CD4-positive, alpha-beta T cell treated with Interleukin-17A for 1 hour (primary cell): Measurements from ENCODE around the gene TTC33.
A peak's percentile ranks its signal among the peaks of the same experiment; 100 is the strongest.
"Not testable (repeated sequence)": the region's sequence is repeated elsewhere in the genome, so short reads cannot be mapped to it uniquely, and the experiment has no call there.

ENCODE experiments used
- DNase-seq: peaks from one replicate; pipeline ENCODE4 v3.0.0-alpha.2; 2020

The TTC33 gene

DNA sequence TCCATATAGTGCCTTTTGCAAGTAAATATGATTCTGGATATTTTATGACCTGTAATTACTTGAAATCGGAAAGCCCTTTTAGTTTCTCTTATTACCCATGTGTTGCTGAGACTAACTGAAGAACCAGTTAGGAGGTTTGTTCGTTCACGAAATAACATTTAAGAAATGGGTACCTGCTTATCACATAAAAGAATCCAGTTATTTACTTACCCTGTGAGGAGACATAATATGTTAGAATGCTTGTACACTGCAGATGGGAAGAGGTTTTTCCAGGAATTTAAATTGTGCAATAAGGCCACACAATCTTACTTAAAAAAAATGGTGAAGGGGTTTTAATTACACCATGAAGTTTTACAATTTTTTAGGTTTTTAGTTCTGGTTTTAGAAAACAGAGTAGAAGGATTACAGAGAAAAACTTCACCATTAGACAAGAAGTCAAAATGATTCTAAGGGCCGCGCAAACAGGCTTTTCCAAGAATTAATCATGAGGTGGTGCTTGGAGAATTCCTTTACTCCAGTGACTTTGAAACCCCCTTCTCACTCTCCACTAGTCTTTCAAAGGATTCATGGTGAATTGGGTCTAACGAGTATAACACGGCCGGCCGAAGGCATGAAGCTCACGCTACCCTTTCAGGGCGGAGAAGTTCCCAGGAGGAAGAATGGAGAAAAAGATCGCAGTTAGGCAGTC lies 77.2 kb downstream of the TTC33 start:
- no peak for DNase-seq

DNA sequence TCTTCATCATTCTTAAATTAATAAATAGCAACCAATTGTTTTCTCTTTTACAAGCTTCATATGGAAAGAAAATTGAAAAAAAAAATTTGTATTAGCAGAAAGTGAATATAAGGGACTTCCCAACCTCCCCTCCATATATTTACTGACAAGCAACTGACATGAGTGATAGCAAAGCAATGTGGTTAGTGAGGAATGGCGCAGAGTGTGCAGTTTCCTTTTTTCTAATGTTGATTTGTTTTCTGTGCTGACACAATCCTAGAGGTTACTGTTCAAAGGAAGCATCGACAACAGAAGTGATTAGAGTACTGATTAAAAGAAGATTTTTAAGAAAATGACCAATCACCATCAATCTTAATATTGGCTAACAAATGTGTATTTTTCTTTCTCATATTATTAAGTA lies 77.7 kb downstream of the TTC33 start:
- peak; percentile 65 for DNase-seq

DNA sequence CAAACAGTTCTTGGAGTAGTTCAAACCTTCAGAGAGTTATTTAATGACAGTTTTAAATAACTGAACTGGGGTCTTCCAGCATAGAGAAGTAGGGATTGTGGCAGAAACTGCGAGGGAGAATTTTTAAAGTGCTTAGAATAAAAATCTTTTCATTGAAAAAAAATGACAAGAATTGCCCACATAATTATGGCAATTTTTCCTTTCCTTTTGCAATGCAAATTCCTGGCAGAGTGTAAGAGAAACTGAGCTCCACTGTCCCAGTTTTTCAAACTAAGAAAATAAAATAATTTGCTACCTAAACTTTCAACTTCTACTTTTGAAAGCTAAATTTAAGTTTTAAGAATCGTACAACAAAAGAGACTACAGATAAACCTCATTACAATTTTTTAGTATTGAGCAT lies 78.3 kb downstream of the TTC33 start:
- no peak for DNase-seq

DNA sequence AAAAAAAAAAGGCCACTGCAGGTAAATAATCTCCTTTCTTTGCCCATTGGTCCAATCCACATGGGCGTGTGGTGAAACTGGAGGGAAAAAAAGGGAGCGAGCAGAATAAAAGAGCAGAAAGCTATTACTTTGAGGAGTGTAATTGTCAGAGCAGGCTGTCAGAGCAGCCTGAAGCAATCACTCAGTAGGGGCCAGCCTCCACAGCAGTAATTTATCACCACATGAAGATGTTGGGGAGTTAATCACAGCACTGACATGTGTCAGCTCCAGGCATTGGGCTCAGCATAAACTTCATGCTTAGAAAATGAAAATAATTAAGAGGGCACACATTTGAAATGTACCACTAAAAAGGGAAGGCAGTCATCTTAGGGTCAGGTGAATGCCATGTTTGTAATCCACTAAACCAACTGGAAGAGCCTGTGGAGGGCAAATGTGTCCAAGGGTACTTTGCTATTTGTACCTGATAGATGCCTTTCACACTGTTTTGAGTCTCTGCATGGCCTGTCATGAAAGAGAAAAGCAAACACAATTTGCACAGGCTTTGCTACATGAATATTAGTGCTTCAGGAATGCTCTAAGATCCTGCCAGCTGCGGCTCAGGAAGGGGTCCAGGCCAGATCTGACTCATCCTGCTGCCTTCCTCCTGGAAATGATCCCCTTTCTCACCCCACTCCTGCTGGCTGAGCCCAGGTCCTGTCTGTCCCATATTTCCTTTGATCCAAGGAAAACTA lies 79.0 kb downstream of the TTC33 start:
- DNase-seq, result no peak

DNA sequence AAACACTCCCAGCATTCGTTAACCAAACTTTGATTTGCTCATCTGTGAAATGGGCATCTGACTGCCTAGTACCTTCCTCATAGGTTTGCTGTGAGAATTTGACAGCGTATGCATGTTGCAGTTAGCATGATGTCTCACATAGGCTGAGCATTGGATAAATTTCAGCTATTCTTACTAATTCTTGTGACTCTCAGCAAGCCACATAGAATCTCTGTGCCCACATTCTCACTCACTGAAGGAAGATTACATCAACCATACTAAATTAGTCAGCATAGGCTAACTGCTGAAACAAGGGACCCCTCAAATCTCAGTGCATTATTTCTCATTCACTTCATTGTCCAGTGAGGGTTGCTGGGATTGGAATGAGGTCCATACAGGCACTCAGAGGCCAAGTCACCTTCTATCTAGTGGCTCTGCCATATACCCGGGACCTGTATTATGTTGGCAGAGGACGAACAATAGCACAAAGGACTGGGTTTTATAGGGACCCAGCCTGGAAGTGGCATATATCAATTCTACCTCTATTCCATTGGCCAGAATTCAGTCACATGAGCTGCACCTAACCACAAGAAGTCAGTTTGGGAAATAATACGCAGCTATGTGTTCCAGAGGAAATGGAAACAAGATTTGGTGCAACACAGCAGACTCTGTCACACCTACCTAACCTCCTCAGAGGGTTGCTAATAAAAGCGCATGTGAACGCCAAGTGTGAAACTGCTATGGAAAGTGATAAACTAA lies 80.2 kb downstream of the TTC33 start:
- peak; percentile 71 for DNase-seq

DNA sequence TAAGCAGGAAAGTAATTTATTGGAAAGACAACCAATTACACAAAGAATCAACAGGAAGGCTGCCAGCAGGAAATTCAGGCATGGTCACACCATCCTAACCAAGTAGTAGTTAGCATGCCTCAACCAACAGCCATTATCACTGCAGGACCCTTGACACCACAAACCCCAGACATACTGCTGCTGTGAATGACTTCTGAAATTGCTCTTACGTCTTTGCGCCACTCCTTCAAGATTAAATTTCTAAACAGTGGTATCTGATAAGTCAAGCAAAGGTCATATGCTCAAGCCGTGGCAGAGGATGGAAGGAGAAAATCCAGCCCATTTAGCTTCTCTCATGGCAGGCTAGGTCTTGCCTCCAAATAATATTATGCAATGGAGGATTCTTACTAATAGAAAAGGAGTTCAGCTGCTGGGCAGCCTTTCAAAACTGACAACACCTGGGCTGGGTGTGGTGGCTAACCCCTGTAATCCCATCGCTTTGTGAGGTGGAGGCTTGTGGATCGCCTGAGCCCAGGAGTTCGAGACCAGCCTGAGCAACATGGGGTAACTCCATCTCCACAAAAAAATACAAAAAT lies 81.0 kb downstream of the TTC33 start:
- DNase-seq, result no peak

DNA sequence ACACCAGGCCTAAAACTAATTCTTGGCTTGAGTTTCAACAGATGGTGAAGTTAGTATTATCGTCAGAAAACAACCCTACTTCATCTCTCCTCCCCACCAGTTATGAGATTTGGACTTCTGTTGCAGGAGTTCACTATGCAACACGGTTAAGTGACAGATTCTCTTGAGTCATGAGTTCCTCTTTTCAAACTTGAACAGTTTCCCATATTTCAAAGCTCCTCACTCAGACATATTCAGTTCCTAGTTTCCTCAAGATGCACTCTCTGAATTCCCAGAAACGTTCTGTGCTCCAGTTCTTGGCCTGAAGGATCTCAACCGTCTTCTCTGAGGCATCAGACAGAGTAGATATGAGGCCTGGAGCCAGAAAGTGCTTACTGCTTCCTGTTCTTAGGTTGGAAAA lies 83.3 kb downstream of the TTC33 start:
- DNase-seq, result no peak

DNA sequence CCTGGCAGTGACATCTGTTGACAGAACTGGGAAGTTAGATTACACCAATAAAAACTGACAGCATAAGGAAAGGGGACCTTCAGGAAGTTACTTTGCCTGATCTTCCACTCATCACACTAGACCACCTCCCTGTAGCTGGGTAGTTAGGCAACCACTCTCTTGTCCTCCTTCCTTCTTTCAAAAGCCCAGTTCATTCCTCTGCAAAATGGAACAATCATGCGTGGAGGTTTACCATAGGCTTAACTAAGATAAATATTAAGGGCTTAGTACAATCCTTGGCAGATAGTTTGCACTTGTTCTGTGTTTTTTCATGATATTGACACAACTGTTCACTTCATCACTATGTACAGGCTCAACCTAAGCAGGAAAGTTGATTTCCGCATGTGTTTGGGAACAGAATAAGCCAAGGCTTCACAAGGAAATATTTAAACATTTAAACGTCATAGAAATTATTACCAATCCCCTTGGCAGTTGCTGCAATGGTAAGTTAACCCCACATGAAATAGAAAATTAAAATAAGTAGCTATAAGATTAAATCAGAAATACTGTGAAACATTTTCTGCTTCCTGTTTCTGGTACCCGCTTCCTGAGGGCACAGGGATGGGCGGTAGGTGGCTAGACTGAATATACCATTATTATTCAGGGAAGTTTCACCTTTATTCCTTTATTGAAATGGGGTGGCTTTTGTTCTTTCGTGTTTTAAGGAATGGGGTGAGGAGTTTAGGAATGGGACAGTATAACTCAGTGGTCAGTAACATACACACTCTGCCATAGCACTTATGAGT lies 86.0 kb downstream of the TTC33 start:
- DNase-seq, result no peak

DNA sequence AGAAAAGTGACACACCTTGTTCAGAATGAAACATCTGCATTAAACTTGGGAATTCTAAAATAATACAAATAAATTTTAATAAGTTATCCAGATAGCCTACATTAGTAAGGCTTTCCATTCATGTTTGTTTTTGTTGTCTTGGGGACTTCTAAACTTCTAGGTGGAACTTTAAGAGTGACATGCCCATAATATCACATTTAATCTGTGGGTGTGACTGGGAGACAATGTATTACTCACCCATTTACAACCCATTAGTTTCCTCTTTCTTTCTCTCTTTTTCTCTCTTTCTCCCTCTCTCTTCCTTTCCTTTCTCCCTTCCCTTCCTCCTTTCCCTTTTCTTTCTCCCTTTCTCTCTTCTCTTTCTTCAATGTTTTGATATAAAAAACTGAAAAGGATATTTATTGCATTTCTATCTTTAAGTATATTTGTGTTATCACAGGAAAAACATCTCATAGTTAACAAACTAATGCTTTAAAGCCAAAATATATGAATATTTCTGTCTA lies 88.5 kb downstream of the TTC33 start:
- DNase-seq, result no peak

DNA sequence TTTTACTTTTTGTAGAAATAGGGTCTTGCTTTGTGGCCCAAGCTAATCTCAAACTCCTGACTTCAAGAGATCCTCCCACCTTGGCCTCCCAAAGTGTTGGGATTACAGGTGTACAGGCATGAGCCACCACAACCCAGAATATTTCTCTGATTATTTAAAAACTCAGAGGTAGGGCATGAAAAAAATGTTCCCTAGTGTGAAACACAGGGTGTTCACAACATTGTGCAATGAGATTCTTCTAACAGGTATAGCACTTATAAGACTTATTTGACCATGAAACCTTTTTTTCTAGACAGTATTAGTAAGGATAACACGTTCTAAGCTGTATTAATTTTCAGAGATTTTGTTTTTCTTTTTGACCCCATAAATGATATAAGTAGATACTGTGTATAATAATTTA lies 89.1 kb downstream of the TTC33 start:
- DNase-seq, result no peak

DNA sequence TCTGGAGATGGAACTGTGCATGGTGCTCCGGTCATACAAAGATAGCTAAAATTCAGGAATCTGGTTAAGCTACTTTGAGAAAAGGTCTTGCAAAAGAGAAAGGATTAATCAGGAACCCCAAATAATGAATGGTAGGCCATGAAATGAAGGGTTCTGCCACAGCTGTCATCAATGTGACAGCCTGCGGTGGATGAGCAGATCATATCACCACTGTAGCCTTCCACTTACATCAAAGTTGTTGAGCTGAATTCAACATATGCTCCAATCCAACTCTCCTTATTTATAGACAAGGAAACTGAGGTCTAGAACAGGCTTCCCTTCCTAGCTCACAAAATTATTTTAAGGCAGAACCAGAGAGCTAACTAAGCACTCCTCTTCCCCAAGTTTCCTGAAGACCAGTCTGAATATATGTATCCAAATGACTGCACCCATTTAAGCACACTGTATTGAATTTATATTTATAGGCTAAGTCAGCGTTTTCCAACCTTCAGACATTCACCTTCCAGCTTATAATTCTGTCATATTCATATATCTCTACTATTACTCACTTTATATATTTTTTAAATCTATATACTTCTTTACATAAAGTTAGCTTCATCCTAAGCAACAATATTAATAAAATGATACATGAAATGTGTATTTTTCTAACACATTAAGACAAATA lies 90.0 kb downstream of the TTC33 start:
- no peak for DNase-seq

DNA sequence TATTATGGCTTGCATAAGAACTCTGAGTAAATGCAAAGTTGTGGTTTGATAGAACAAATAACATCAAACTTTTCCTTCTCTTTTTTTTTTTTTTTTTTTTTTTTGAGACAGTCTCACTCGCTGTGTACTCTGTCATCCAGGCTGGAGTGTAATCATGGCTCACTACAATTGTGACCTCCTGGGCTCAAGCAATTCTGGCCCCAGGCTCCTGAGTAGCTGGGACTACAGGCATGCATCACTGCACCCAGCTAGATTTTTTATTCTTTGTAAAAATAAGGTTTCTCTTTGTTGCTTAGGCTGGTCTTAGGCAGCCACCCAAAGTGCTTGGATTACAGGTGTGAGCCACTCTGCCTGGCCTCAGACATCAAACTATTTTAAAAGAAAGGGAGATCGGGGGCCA lies 95.0 kb downstream of the TTC33 start:
- no peak for DNase-seq

DNA sequence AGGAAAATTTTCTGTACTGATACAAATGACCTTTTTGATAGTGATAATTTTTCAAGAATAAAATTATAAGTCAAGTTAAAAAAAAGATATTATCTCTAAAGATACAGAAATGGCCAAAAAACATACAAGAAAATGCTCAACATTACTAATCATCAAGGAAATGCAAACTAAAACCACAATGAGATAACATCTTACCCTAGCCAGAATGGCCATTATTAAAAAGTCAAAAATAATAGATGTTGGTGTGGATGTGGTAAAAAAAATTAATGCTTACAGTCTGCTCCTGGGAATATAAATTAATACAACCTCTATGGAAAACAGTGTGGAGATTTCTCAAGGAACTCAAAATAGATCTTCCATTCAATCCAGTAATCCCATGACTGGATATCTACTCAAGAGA lies 99.0 kb downstream of the TTC33 start:
- DNase-seq, result no peak

DNA sequence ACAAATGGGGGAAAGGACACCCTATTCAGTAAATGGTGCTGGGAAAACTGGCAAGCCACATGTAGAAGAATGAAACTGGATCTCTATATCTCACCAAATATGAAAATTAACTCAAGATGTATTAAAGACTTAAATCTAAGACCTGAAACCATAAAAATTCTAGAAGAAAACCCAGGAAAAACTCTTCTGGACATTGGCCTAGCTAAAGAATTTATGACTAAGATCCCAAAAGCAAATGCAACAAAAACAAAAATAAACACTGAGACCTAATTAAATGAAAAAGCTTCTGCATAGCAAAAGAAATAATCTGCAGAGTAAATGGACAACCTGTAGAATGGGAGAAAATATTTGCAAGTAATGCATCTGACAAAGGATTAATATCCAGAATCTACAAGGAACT lies 99.7 kb downstream of the TTC33 start:
- DNase-seq, result not testable (repeated sequence)

DNA sequence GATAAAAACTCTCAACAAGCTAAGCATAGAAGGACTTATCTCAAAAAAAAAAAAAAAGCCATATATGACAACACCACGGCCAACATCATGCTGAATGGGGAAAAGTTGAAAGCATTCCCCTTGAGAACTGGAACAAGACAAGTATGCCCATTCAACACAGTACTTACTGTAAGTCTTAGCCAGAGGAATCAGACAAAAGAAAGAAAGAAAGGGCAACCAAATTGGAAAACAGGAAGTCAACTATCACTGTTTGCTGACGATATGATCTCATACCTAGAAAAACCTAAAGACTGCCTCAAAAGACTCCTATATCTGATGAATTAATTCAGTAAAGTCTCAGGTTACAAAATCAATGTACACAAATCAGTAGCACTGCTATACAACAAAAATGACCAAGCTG lies 100.6 kb downstream of the TTC33 start:
- DNase-seq, result peak; percentile 52

DNA sequence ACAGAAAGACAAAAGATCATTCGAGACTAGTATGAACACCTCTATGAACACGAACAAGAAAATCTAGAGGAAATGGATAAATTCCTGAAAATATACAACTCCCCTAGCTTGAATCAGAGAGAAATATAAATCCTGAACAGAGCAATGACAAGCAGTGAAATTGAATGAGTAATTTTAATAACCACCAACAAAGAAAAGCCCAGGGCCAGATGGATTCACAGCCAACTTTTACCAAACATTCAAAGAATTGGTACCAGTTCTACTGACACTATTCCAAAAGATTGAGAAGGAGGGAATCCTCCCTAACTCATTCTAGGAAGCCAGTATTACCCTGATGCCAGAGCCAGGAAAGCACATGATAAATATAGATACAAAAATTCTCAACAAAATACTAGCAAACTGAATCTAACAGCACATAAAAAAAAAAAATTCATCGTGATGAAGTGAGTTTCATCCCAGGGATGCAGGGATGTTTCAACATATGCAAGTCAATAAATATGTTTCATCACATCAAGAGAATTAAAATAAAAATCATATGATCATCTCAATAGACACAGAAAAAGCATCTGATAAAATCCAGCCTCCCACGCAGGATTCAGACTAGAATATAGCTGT lies 101.3 kb downstream of the TTC33 start:
- DNase-seq, result no peak

DNA sequence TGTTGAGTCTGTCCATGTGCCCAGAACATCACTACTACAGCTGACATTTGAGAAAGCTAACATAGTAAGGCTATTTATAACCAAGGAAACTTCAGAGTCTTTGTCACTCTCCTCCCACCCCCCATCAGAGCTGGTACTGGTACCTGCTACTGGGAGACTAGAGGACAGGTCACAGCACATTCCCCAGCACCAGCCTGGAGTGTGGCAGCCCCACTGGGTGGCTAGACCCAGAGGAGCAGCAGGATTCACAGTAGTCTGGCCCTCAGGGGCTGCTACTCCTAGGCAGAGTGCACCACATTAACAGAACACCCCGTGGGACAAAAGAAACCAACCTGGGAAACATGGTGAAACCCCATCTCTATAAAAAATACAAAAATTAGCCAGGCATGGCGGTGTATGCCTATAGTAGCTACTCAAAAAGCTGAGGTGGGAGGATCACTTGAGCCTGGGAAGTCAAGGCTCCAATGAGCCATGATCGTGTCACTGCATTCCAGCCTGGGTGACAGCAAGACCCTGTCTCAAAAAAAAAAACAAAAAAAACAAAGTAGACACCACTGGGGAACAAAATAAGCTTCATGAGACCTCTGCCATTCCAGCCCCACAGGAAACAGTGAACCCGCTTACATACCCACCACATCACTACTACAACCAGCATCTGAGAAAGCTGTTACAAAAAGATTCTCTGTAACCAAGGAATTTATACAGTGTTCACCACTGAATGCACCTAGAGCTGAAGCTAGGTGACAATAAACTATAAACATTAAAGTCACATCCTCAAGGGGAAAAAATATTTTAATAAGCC lies 102.3 kb downstream of the TTC33 start:
- peak; percentile 63 for DNase-seq

DNA sequence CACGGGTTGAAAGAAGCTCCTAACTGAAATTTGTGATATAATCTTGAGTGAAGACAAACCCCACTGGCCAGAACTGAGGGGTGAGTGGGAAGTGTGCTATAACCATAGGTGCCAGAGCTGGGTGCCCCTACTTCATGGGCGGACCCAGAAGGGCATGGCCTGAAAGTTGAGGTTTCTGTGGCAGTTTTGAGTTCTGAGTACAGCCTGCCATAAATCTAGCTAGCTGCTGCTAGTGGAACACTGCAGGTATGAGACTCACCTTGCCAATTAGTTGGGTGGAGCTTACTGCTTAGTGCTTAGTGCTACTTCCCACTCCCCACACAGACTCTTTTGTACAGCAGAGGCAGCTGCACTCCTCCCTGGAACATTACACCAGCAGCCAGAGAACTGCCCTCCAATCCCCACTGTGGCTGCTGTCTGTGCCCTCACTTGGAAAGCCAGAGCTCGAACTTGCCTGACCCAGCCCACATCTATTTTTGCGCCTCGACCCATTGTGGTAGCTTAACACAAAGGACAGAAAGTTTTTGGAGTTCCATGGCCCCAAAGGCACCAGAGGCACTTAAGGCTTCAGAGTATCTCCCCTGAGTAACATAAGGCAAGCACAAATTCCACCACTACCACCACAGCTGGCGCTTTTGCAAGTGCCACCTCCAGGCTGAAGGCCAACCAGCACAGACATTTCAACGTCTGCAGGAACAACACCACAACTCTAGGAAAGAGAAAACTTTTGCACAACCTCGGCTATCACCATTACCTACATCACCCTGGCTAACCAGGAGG lies 103.1 kb downstream of the TTC33 start:
- peak; percentile 48 for DNase-seq

DNA sequence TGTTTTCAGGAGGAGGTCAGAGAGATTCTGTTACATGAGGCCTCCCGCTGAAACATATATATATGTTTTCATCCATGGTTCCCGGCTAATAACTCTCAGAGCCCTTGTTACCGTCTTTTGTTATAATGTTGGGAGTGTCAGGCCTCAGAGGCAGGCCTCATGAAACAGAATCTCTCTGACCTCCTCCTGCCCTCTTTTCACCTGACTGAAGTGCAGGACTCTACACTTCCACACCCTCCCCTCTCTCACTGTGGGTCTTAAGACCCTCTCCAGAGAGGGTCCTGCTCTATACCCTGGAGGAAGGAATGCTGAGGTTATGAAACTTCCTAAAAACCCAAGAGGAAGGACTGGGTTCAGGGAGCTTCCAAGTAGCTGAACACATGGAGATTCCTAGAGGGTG lies 104.6 kb downstream of the TTC33 start:
- DNase-seq, result no peak

DNA sequence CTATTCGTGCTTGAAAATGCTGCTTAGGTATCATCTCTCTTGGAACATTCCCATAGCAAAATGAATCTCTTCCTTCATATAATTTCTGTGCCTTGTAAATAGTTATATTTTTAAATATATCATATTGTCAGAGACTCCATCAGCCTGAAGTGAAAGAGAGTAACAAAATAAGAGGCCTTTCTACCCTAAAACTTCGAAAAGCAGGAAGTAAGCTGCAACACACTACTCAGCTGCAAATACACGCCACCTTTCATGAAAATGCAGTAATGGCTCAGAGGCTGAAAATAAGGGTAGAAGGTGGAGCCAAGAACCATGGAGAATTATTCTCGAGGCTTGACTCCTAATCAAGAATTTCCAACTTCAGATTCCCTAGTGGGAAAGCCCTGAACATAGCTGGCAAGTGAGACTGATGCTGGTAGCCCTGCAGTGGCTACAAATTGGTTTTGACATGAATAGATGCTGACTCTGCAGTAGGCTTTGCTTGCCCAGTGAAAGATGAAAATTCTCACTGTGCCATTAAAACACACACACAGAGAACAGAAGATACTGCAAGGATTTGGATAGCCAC lies 106.2 kb downstream of the TTC33 start:
- DNase-seq, result peak; percentile 37
